Type B pancreatic cell (in vitro differentiated cells): ENCODE measurements around the gene SPRED3. TPM values are rescaled to one million over a fixed set of nuclear protein-coding genes. Genes with fewer than 3 reads are reported as not detected.

Experiments
- DNase-seq: peaks from one replicate; pipeline ENCODE4 v3.0.0; 2021; ENCODE audit warnings: mixed read lengths; ENCODE audit not compliant: unreplicated experiment; ENCODE audit errors: extremely low spot score
- H3K27ac Mint-ChIP-seq: 2 replicates; pipeline ENCODE4 v1.8.0; 2021; ENCODE audit warnings: mild to moderate bottlenecking, mixed read lengths
- H3K27me3 Mint-ChIP-seq: 2 replicates; pipeline ENCODE4 v1.8.0; 2021; ENCODE audit warnings: mixed read lengths
- H3K36me3 Mint-ChIP-seq: 2 replicates; pipeline ENCODE4 v1.8.0; 2021; ENCODE audit warnings: mixed read lengths
- H3K4me1 Mint-ChIP-seq: one replicate; pipeline ENCODE4 v1.8.0; 2021; ENCODE audit warnings: mixed read lengths; ENCODE audit not compliant: unreplicated experiment
- H3K4me3 Mint-ChIP-seq: 2 replicates; pipeline ENCODE4 v1.8.0; 2021; ENCODE audit warnings: mild to moderate bottlenecking, mixed read lengths
- H3K9me3 Mint-ChIP-seq: 2 replicates; pipeline ENCODE4 v1.8.0; 2021; ENCODE audit warnings: mixed read lengths
- CTCF ChIP-seq: fragments of 200-600 bp; sonication (generic); conservative IDR thresholded peaks from 2 replicates; pipeline ENCODE4 v1.5.0; 2021; ENCODE audit warnings: antibody characterized with exemption, mild to moderate bottlenecking
- total RNA-seq: library from RNA; stranded (reverse); gene quantifications from 2 replicates; pipeline ENCODE4 v1.2.1, GENCODE V29; 2021; ENCODE audit warnings: low replicate concordance

SPRED3 gene
- total RNA-seq, 1 donor from 2014 or later, result 4.2 TPM

GRCh38 chr19:38412491-38412890, 24.0 kb downstream of the SPRED3 start:
- Mint-ChIP-seq H3K9me3 (no peaks in the 10 kb centered on the region), H3K27me3 (peaks cover 11% of the 10 kb centered on the region), H3K4me3 (no peak overlapping the region), H3K4me1 (peaks cover 7% of the 10 kb centered on the region), H3K36me3 (no peaks in the 10 kb centered on the region), H3K27ac (no peak overlapping the region)
- DNase-seq, result no peak
- TF ChIP-seq CTCF, result no peak

- peaks cover 15% of the 10 kb centered on the region for H3K27me3 Mint-ChIP-seq
- no peak overlapping the region for H3K4me3 Mint-ChIP-seq
- no peak for TF ChIP-seq CTCF
- H3K4me1 Mint-ChIP-seq, result peaks cover 11% of the 10 kb centered on the region
- H3K27ac Mint-ChIP-seq, result no peak overlapping the region
- H3K36me3 Mint-ChIP-seq, result no peaks in the 10 kb centered on the region
- DNase-seq, result no peak
- no peaks in the 10 kb centered on the region for H3K9me3 Mint-ChIP-seq
These were observed 24.5 kb downstream of the SPRED3 start for GRCh38 chr19:38412961-38413360.

GRCh38 chr19:38413416-38413815, 24.9 kb downstream of the SPRED3 start:
- Mint-ChIP-seq H3K27ac (no peak overlapping the region), H3K9me3 (no peaks in the 10 kb centered on the region), H3K4me3 (no peak overlapping the region), H3K36me3 (no peaks in the 10 kb centered on the region), H3K27me3 (peaks cover 18% of the 10 kb centered on the region), H3K4me1 (peaks cover 12% of the 10 kb centered on the region)
- TF ChIP-seq CTCF, result no peak
- no peak for DNase-seq

GRCh38 chr19:38417146-38417543, 28.6 kb downstream of the SPRED3 start:
- Mint-ChIP-seq H3K36me3 (no peaks in the 10 kb centered on the region), H3K27me3 (peaks cover 33% of the 10 kb centered on the region), H3K4me3 (peak overlapping the region; percentile 86), H3K9me3 (no peaks in the 10 kb centered on the region), H3K4me1 (peaks cover 12% of the 10 kb centered on the region), H3K27ac (peak overlapping the region; percentile 81)
- DNase-seq, result no peak
- no peak for TF ChIP-seq CTCF

- Mint-ChIP-seq H3K27me3 (peaks cover 33% of the 10 kb centered on the region), H3K36me3 (no peaks in the 10 kb centered on the region), H3K4me1 (peaks cover 12% of the 10 kb centered on the region), H3K27ac (peak overlapping the region; percentile 81), H3K4me3 (peak overlapping the region; percentile 86), H3K9me3 (no peaks in the 10 kb centered on the region)
- DNase-seq, result no peak
- peak; percentile 50 for TF ChIP-seq CTCF
These were observed 29.3 kb downstream of the SPRED3 start for GRCh38 chr19:38417544-38418506.
